ENCODE measurements around the gene KRTAP5-3. TPM values are rescaled to one million over a fixed set of nuclear protein-coding genes. Genes with fewer than 3 reads are reported as not detected.

The KRTAP5-3 gene
- total and polyA plus RNA-seq, 12 donors: not detected

- peak overlapping the region in 4 of 10 donors; percentile 4 to 44 (median 26) for H3K27ac ChIP-seq
- ATAC-seq: no peak
- H3K27me3 ChIP-seq: peaks cover 0 to 20% (median 0%) of the 10 kb centered on the region in 7 donors
- intact Hi-C loops (cut with DNase I): no loop called here
- WGBS, 2 donors: 65 to 71% methylated on average over 13 of the region's 13 CpGs
- no peak for DNase-seq
- peaks cover 10 to 77% (median 50%) of the 10 kb centered on the region in 9 donors for H3K4me1 ChIP-seq
- no peaks in the 10 kb centered on the region for H3K9me3 ChIP-seq
- H3K4me3 ChIP-seq: no peak overlapping the region
- TF ChIP-seq CTCF (IDR thresholded peaks at IDR 0.05): no peak
- H3K36me3 ChIP-seq: peaks cover 0 to 42% (median 8%) of the 10 kb centered on the region in 9 donors
Measured at GRCh38 chr11:1567052-1567720, 41.1 kb downstream of the KRTAP5-3 start.

GRCh38 chr11:1566381-1567051, 41.7 kb downstream of the KRTAP5-3 start:
- Histone ChIP-seq H3K4me3 (no peak overlapping the region), H3K9me3 (no peaks in the 10 kb centered on the region), H3K27ac (peak overlapping the region in 2 of 10 donors; percentile 25 to 44), H3K27me3 (peaks cover 0 to 19% (median 0%) of the 10 kb centered on the region in 7 donors), H3K4me1 (peaks cover 10 to 77% (median 50%) of the 10 kb centered on the region in 9 donors), H3K36me3 (peaks cover 0 to 48% (median 8%) of the 10 kb centered on the region in 9 donors)
- intact Hi-C loops (cut with DNase I): no loop called here
- WGBS, 2 donors: 82 to 85% methylated on average over 20 of the region's 20 CpGs
- no peak for DNase-seq
- no peak for TF ChIP-seq CTCF (IDR thresholded peaks at IDR 0.05)
- no peak for ATAC-seq

- DNase-seq (no peak), ATAC-seq (no peak)
- 91 to 93% methylated on average over 5 of the region's 5 CpGs for WGBS, 2 donors
- Histone ChIP-seq H3K27me3 (peaks cover 0 to 13% (median 0%) of the 10 kb centered on the region in 7 donors), H3K4me3 (no peak overlapping the region), H3K27ac (peak overlapping the region in 1 of 10 donors; percentile 77), H3K4me1 (peaks cover 10 to 75% (median 45%) of the 10 kb centered on the region in 9 donors), H3K36me3 (peaks cover 0 to 55% (median 8%) of the 10 kb centered on the region in 9 donors), H3K9me3 (no peaks in the 10 kb centered on the region)
- intact Hi-C loops (cut with DNase I): no loop called here
- TF ChIP-seq CTCF (IDR thresholded peaks at IDR 0.05): no peak
Measured at GRCh38 chr11:1565904-1566247, 42.4 kb downstream of the KRTAP5-3 start.

- peak overlapping the region in 5 of 10 donors; percentile 51 to 79 (median 77) for H3K27ac ChIP-seq
Measured at GRCh38 chr11:1565173-1565903, 42.9 kb downstream of the KRTAP5-3 start.

More at GRCh38 chr11:1565173-1565903, 42.9 kb downstream of the KRTAP5-3 start:
- no peak for DNase-seq
- peaks cover 6 to 75% (median 41%) of the 10 kb centered on the region in 9 donors for H3K4me1 ChIP-seq
- WGBS, 2 donors: 81 to 86% methylated on average over 28 of the region's 28 CpGs
- no peaks in the 10 kb centered on the region for H3K9me3 ChIP-seq
- H3K36me3 ChIP-seq: peaks cover 0 to 60% (median 11%) of the 10 kb centered on the region in 9 donors
- ATAC-seq: peak in 1 of 8 donors; percentile 1
- peaks cover 0 to 7% (median 0%) of the 10 kb centered on the region in 7 donors for H3K27me3 ChIP-seq
- intact Hi-C loops (cut with DNase I): no loop called here
- TF ChIP-seq CTCF (IDR thresholded peaks at IDR 0.05): no peak
- no peak overlapping the region for H3K4me3 ChIP-seq
